HG02588 (cell line): ENCODE measurements around the gene ANGPTL2.
"Not testable (repeated sequence)": the region's sequence is repeated elsewhere in the genome, so short reads cannot be mapped to it uniquely, and the experiment has no call there.

Source experiments
- ATAC-seq: cut with Tn5 transposase; IDR thresholded peaks from one replicate; pipeline ENCODE4 v1.9.1; 2021; ENCODE audit warnings: mild to moderate bottlenecking, moderate library complexity; ENCODE audit not compliant: unreplicated experiment

The ANGPTL2 gene

GRCh38 chr9:127155314-127155960 is 33.0 kb upstream of the ANGPTL2 start:
- ATAC-seq: no peak

DNA sequence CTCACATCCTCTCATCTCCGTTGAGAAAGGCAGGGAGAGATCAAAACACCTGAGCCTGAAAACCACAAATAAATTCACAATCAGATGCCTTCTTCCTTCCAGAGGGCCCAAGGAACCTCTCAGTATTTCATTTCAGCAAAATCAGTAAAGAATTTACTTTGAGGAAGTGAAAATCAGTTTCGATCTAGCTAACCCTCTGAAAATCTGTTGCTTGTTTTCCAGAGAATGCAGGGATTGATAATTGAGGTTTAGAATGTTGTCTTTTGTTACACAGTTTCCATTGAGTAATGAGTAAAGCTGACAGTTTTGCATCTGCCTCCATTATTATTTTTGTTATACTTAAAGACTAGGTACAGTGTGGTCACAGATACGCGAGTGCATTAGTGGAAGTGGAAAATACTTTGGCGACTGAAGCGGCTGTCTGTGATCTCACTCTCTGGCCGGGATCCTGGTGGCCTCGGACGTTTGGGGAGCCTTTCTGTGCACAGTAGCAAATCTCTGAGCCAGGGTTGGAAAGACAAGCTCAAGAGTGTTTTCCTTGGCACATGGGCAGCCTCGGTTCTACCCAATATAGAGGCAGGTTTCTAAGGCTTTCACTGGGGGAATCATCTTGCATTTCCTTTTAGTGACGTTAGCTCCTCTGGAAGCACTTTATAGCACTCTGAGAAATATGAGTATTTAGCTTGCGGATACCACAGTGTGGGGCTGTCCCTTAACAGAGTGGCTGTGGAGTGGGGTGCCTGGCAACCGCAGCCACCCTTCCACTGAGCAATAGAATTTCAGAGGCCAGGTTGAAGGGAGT is 32.2 kb upstream of the ANGPTL2 start:
- no peak for ATAC-seq

DNA sequence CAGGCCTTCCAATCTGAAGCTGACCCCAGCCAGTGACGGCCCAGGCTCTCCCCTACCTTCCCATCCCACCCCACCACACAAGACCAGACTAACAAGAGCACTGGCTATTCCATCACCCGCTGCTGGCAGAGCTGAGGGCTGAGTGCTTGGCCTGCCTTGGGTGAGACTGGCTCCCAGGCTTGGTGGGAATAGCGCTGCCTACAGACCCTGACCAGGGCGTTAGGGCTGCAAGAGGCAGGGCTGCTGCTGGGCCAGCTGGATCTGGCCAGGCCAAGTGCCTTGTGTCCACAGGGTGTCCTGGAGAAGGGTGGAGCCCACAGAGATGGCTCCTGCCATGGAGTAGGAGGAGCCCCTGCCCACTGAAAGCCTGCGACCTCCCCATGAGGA is 31.6 kb upstream of the ANGPTL2 start:
- no peak for ATAC-seq

GRCh38 chr9:127153501-127153900 is 31.1 kb upstream of the ANGPTL2 start:
- no peak for ATAC-seq

DNA sequence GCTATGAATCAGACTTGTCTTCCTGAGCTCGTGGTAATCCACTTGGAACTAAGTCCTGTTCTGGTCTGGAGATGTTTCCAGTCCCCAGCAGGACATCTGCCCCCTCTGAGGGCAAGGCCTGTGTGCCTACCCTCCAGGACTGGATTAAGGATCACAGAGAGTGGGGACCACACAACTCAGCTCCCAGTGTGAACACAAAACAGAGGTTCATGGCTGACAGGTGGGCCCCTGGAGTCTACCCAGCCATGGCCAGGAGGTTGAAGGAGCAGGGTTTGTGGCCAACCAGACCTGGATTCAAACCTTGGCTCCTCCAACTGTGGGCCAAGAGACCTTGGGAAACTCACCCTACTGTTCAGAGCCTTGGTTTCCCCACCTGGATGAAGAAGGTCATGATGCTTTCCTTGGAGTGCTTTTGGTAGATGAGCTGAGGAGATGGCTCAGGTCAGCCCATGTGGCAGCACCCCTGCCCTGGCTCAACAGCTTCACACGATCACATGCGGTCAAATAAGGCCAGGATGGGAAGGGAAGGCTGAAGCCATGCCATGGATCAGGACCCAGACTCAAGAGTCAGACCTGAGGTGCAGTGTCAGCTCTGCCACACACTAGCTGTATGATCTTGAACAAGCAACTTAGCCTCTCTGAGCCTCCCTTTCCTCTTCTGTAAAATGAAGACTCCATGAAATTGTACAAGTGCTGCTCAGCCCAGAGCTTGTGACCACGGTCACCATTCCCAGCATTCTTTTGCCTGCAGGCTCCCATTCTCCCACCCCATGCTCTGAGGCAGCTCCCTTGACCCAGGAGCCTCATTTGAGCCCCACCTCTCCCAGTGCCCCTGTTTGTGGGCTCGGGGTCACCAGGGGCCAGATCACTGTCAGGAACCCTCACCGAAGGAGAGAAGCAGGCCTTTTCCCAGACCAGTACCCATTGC is 27.3 kb upstream of the ANGPTL2 start:
- ATAC-seq: no peak

GRCh38 chr9:127149010-127149409 is 26.6 kb upstream of the ANGPTL2 start:
- ATAC-seq: no peak

GRCh38 chr9:127148014-127148413 is 25.6 kb upstream of the ANGPTL2 start:
- ATAC-seq: no peak

DNA sequence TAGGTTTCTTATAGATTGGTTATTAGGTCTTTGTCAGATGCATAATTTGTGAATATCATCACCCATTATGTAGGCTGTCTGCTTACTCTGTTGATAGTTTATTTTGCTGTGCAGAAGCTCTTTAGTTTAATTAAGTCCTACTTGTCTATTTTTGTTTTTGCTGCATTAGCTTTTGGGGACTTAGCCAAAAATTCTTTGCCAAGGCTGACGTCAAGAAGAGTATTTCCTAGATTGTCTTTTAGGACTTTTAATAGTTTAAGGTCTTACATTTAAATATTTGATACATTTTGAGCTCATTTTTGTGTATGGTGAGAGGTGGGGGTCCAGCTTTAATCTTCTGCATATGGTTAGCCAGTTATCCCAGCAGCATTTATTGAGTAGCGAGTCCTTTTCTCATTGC is 24.8 kb upstream of the ANGPTL2 start:
- no peak for ATAC-seq

DNA sequence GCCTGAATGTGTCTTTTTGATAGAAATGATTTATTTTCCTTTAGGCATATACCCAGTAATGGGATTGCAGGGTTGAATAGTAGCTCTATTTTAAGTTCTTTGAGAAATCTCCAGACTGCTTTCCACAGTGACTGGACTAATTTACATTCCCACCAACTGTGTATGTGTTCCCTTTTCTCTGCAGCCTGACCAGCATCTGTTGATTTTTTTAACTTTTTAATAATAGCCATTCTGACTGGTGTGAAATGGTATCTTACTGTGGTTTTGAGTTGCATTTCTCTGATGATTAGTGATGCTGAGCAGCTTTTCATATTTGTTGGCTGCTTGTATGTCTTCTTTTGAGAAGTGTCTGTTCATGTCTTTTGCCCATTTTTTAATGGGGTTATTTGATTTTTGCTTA is 24.4 kb upstream of the ANGPTL2 start:
- ATAC-seq: not testable (repeated sequence)

DNA sequence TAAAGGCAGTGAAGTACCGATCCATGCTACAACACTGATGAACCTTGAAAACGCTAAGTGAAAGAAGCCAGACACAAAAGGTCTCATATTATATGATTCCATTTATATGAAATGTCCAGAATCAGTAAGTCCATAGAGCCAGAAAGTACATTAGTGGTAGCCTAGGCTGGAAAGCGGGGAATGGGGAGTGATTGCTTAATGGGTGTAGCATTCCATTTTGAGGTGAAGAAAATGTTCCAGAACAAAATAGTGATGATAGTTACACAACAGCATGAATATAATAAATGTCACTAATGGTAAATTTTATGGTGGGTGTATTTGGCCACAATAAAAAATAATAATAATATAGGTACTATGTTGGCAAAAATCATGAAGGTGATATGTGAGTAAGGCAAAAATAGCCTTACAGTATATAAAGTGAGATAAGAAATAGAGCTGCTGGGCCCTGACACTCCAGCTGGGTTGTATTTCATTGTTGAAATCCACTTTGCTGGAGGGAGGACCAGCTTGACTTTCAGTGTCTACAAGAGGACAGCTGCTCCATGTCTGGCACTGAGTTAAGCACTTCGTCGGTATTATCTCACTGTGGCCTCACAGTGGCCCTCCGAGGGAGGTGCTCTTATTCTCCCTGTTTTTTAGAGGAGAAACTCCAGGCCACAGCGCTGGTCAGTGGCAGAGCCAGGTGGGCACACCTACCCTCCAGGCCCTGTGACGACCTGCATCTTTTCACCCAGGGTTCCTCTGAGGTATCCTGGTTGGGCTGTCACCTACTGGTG is 22.4 kb upstream of the ANGPTL2 start:
- ATAC-seq: no peak

GRCh38 chr9:127143920-127144465 is 21.6 kb upstream of the ANGPTL2 start:
- no peak for ATAC-seq

- ATAC-seq: no peak
These were observed 20.6 kb upstream of the ANGPTL2 start for GRCh38 chr9:127142931-127143464.

- ATAC-seq: no peak
These were observed 19.9 kb upstream of the ANGPTL2 start for GRCh38 chr9:127142291-127142690.

GRCh38 chr9:127140842-127141675 is 18.6 kb upstream of the ANGPTL2 start:
- ATAC-seq: no peak

DNA sequence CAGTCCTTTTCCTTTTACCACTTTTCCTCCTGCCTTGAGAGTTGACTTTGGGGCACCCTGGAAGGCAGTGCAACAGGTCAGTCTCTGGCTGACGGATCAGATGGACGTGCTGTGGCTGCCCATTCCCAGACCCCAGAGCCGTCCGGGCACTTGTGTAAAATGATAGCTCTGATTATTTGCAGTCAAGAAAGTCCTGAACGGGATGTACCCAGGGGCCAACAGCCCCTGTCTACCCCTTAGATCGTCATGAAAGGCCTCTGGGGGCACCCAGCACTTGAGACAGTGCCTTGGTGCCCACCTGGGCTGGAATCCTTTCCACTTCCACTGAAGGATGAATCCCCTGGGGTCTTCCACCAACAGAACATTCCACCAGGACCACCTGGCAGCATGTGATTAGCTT is 17.7 kb upstream of the ANGPTL2 start:
- ATAC-seq: no peak

GRCh38 chr9:127139775-127140174 is 17.3 kb upstream of the ANGPTL2 start:
- ATAC-seq: no peak

DNA sequence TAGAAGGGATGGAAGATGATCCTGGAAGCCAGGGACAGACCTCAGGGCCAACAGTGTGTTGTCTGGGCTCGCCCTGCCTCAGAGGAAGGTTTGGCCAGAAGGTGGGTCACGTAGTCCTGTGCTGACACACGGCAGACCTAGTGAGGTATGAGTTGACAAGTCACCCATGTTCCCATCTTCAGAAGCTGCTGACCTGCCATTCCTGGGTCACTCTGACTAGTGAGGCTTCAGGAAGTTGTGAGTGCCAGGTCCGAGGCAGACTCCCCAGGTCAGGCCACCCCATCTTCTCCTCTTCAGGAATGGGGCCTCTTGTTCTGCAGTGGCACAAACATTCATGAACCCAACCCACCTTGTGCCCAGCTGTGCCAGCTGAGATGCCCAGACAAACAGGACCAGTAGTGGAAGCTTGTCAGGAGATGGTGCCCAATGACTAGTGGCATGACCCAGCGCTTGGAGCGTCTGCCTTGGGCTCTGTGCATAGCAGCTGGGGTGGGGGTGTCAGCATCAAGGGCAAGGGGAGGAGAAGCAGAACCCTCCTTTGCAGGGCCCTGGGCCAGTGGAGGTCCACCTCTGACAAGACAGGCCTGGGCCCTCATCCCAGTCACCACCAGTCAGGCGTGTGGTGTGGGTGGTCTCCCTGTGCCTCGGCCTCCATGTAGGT is 16.8 kb upstream of the ANGPTL2 start:
- ATAC-seq: no peak

DNA sequence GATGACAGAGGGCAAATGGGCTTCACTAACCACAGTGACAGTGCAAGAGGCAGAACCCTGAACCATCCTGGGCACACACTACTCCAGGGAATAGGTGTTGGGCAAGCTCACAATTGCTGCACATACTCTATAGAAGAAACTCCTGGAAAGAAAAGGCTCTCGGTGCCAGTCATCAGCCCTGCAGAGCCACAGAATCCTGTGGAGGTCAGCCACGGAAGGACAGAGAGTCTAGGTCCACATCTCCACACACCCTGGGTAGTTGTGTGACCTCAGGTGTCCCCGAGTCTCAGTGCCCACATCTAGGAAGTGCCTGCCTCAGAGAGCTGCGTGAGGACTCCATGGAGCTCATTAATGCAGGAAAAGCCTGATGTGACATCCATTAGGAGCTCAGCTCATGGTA is 16.0 kb upstream of the ANGPTL2 start:
- no peak for ATAC-seq
